ENCODE data around the gene PIEZO1. TPM values are rescaled to one million over a fixed set of nuclear protein-coding genes. Genes with fewer than 3 reads are reported as not detected.

Gene PIEZO1
- total and polyA plus RNA-seq, 10 of the 15 experiments (the other 5 are each of a cell fraction or from before 2014, with no cell fraction given) = 1.3 to 169 (median 33.4) TPM

- TF ChIP-seq CHD2 (IDR thresholded peaks at IDR 0.05; ENCODE audit: borderline replicate concordance, low read depth, low read length) (no peak), RBBP5 (conservative IDR thresholded peaks at IDR 0.05) (no peak), LARP7 (IDR thresholded peaks at IDR 0.05) (peak; percentile 97), USF2 (IDR thresholded peaks at IDR 0.05; ENCODE audit: borderline replicate concordance, low read depth, low read length) (no peak), RCOR1 (conservative IDR thresholded peaks at IDR 0.05; ENCODE audit: low read depth, low read length) (no peak), RELA (IDR thresholded peaks at IDR 0.05; ENCODE audit: borderline replicate concordance, partially characterized antibody) (no peak), JUNB (IDR thresholded peaks at IDR 0.05) (no peak), ZNF217 (IDR thresholded peaks at IDR 0.05) (peak; percentile 84), NRF1 (conservative IDR thresholded peaks at IDR 0.05; ENCODE audit: low read depth, low read length) (no peak), SP1 (IDR thresholded peaks at IDR 0.05; ENCODE audit: low read depth, low read length) (no peak), CHD4 (IDR thresholded peaks at IDR 0.05) (no peak), ZNF207 (IDR thresholded peaks at IDR 0.05; ENCODE audit: borderline replicate concordance) (peak; percentile 73; the same call in 1 of the 2 replicates), MEF2A (IDR thresholded peaks at IDR 0.05; ENCODE audit: insufficient read depth, low read depth, low read length) (no peak), E4F1 (IDR thresholded peaks at IDR 0.05; ENCODE audit: borderline replicate concordance, partially characterized antibody) (no peak), POLR2A (IDR thresholded peaks at IDR 0.05; ENCODE audit: low read depth, low read length) (peak; percentile 92), SMC3 (IDR thresholded peaks at IDR 0.05; ENCODE audit: borderline replicate concordance, low read length) (peak; percentile 68), YBX1 (IDR thresholded peaks at IDR 0.05) (no peak), PBX3 (IDR thresholded peaks at IDR 0.05; ENCODE audit: insufficient replicate concordance, low read depth, low read length) (no peak), EGR1 (IDR thresholded peaks at IDR 0.05; ENCODE audit: borderline replicate concordance in 1 of 2, low read depth in 2 of 2, low read length in 2 of 2) (peak in 1 of 2 experiments; percentile 75; a peak in 2 of 3 replicates), ESRRA (IDR thresholded peaks at IDR 0.05; ENCODE audit: low read length) (no peak), IRF3 (IDR thresholded peaks at IDR 0.05) (no peak), ZZZ3 (IDR thresholded peaks at IDR 0.05; ENCODE audit: control insufficient read depth, insufficient read length, low read depth) (no peak), NFYB (IDR thresholded peaks at IDR 0.05; ENCODE audit: insufficient read depth, low read depth, low read length) (no peak), TCF7 (IDR thresholded peaks at IDR 0.05; ENCODE audit: borderline replicate concordance) (no peak), FOS (IDR thresholded peaks at IDR 0.05; ENCODE audit: borderline replicate concordance, extremely low read depth, insufficient read length) (no peak)
Observed at GRCh38 chr16:88785106-88785924, at the start of gene PIEZO1 (continued).

Measured in GM12878 (cell line).